Activated CD8-positive, alpha-beta memory T cell treated with anti-CD3 and anti-CD28 coated beads, Interleukin-2, amount 10 ng/mL, durations not matched to agents 7 days and 5 days (primary cell): Measurements from ENCODE around the gene TDP2. TPM values are rescaled to one million over a fixed set of nuclear protein-coding genes. Genes with fewer than 3 reads are reported as not detected.
"Not testable (repeated sequence)": the region's sequence is repeated elsewhere in the genome, so short reads cannot be mapped to it uniquely, and the experiment has no call there.

Source experiments
- ATAC-seq: fragments of 150-1000 bp; cut with Tn5 transposase; one replicate; pipeline ENCODE4 v1.10.0; 2021; ENCODE audit warnings: moderate library complexity
- CTCF ChIA-PET: fragments of 350-600 bp; sonication (Branson Sonifier 250); formaldehyde crosslinking; loops from one replicate; lab custom pipeline; 2021; ENCODE audit warnings: antibody characterized with exemption; lab: Charles Lee
- DNase-seq: peaks from one replicate; pipeline ENCODE4 v3.0.0-alpha.2; 2020
- H3K27ac Mint-ChIP-seq: one replicate; pipeline ENCODE4 v1.8.0; 2021; ENCODE audit warnings: mild to moderate bottlenecking, mixed read lengths
- H3K27me3 Mint-ChIP-seq: one replicate; pipeline ENCODE4 v1.8.0; 2021; ENCODE audit warnings: mixed read lengths
- H3K36me3 Mint-ChIP-seq: one replicate; pipeline ENCODE4 v1.8.0; 2021; ENCODE audit warnings: mild to moderate bottlenecking, mixed read lengths
- H3K4me1 Mint-ChIP-seq: one replicate; pipeline ENCODE4 v1.8.0; 2021; ENCODE audit warnings: mixed read lengths
- H3K4me3 Mint-ChIP-seq: one replicate; pipeline ENCODE4 v1.8.0; 2021; ENCODE audit warnings: mild to moderate bottlenecking, moderate library complexity, mixed read lengths
- H3K9me3 Mint-ChIP-seq: one replicate; pipeline ENCODE4 v1.8.0; 2022; ENCODE audit warnings: low read depth, mixed read lengths
- total RNA-seq, 2 experiments: library from RNA; stranded (reverse); gene quantifications; one replicate each; pipeline ENCODE4 v1.2.3, GENCODE V29; 2021

The TDP2 gene
- total RNA-seq, 2 experiments from 2014 or later = 40.5 to 45.7 TPM

- CTCF ChIA-PET = interaction anchor here (1.6 kb wide), 2 partner anchors 9 to 74 kb away, joined by 3 to 5 read pairs; partner anchors contain the start of gene KIAA0319
- no peaks in the 10 kb centered on the region for H3K27me3 Mint-ChIP-seq
- DNase-seq (no peak), ATAC-seq (peak; percentile 63)
- H3K9me3 Mint-ChIP-seq = no peaks in the 10 kb centered on the region
- H3K4me3 Mint-ChIP-seq = no peak overlapping the region
- peaks cover 44% of the 10 kb centered on the region for H3K36me3 Mint-ChIP-seq
- no peak overlapping the region for H3K27ac Mint-ChIP-seq
- peaks cover 18% of the 10 kb centered on the region for H3K4me1 Mint-ChIP-seq
Observed at GRCh38 chr6:24655215-24655614, 11.5 kb downstream of the TDP2 start.

- H3K9me3 Mint-ChIP-seq = no peaks in the 10 kb centered on the region
- H3K27ac Mint-ChIP-seq = no peak overlapping the region
- no peak for ATAC-seq
- no peak for DNase-seq
- H3K4me1 Mint-ChIP-seq = peaks cover 14% of the 10 kb centered on the region
- peaks cover 5% of the 10 kb centered on the region for H3K27me3 Mint-ChIP-seq
- CTCF ChIA-PET = no interaction called here
- no peak overlapping the region for H3K4me3 Mint-ChIP-seq
- H3K36me3 Mint-ChIP-seq = peaks cover 22% of the 10 kb centered on the region
Observed at GRCh38 chr6:24650365-24650764, 16.3 kb downstream of the TDP2 start.

- peaks cover 22% of the 10 kb centered on the region for H3K36me3 Mint-ChIP-seq
- no peak overlapping the region for H3K27ac Mint-ChIP-seq
- H3K27me3 Mint-ChIP-seq = peaks cover 11% of the 10 kb centered on the region
- no peak for ATAC-seq
- H3K4me1 Mint-ChIP-seq = peaks cover 16% of the 10 kb centered on the region
- no peak for DNase-seq
- CTCF ChIA-PET = no interaction called here
- no peaks in the 10 kb centered on the region for H3K9me3 Mint-ChIP-seq
- H3K4me3 Mint-ChIP-seq = no peak overlapping the region
Observed at GRCh38 chr6:24649691-24650090, 17.0 kb downstream of the TDP2 start.

- no peak overlapping the region for H3K27ac Mint-ChIP-seq
- no peak for ATAC-seq
Observed at GRCh38 chr6:24648276-24648675, 18.4 kb downstream of the TDP2 start.

GRCh38 chr6:24646771-24647170, 19.9 kb downstream of the TDP2 start:
- no peak for ATAC-seq
- Mint-ChIP-seq H3K27ac (no peak overlapping the region), H3K27me3 (peaks cover 26% of the 10 kb centered on the region)

More at GRCh38 chr6:24648276-24648675, 18.4 kb downstream of the TDP2 start:
- peaks cover 16% of the 10 kb centered on the region for H3K4me1 Mint-ChIP-seq
- DNase-seq = no peak
- H3K27me3 Mint-ChIP-seq = peaks cover 22% of the 10 kb centered on the region
- no peaks in the 10 kb centered on the region for H3K9me3 Mint-ChIP-seq
- CTCF ChIA-PET = no interaction called here
- no peak overlapping the region for H3K4me3 Mint-ChIP-seq
- H3K36me3 Mint-ChIP-seq = peaks cover 15% of the 10 kb centered on the region

GRCh38 chr6:24644377-24644776, 22.3 kb downstream of the TDP2 start:
- Mint-ChIP-seq H3K4me3 (no peak overlapping the region), H3K27ac (no peak overlapping the region), H3K27me3 (peaks cover 41% of the 10 kb centered on the region), H3K4me1 (peaks cover 16% of the 10 kb centered on the region), H3K9me3 (no peaks in the 10 kb centered on the region), H3K36me3 (no peaks in the 10 kb centered on the region)
- no peak for ATAC-seq
- DNase-seq = no peak
- CTCF ChIA-PET = no interaction called here

More at GRCh38 chr6:24646771-24647170, 19.9 kb downstream of the TDP2 start:
- peak overlapping the region; percentile 81 for H3K4me3 Mint-ChIP-seq
- H3K4me1 Mint-ChIP-seq = peaks cover 16% of the 10 kb centered on the region
- DNase-seq = no peak
- CTCF ChIA-PET = interaction anchor here (1.2 to 1.9 kb wide), 3 partner anchors 18 to 67 kb away, joined by 4 to 7 read pairs (median 5); no protein-coding TSS in a partner anchor
- H3K9me3 Mint-ChIP-seq = no peaks in the 10 kb centered on the region
- H3K36me3 Mint-ChIP-seq = peaks cover 7% of the 10 kb centered on the region

GRCh38 chr6:24643920-24644319, 22.8 kb downstream of the TDP2 start:
- Mint-ChIP-seq H3K4me1 (peaks cover 16% of the 10 kb centered on the region), H3K36me3 (no peaks in the 10 kb centered on the region), H3K27me3 (peaks cover 44% of the 10 kb centered on the region), H3K27ac (no peak overlapping the region), H3K4me3 (no peak overlapping the region), H3K9me3 (no peaks in the 10 kb centered on the region)
- CTCF ChIA-PET = interaction anchor here (1.3 kb wide), 1 partner anchor 62 kb away, joined by 3 read pairs; no protein-coding TSS in a partner anchor
- DNase-seq = no peak
- no peak for ATAC-seq

- ATAC-seq (no peak), DNase-seq (no peak)
- no peak overlapping the region for H3K4me3 Mint-ChIP-seq
- H3K9me3 Mint-ChIP-seq = no peaks in the 10 kb centered on the region
- CTCF ChIA-PET = no interaction called here
- H3K36me3 Mint-ChIP-seq = no peaks in the 10 kb centered on the region
- H3K27me3 Mint-ChIP-seq = peaks cover 57% of the 10 kb centered on the region
- no peak overlapping the region for H3K27ac Mint-ChIP-seq
- peaks cover 16% of the 10 kb centered on the region for H3K4me1 Mint-ChIP-seq
Observed at GRCh38 chr6:24642061-24642460, 24.6 kb downstream of the TDP2 start.

- ATAC-seq, H3K4me3 Mint-ChIP-seq, H3K36me3 Mint-ChIP-seq, H3K4me1 Mint-ChIP-seq, DNase-seq, H3K27ac Mint-ChIP-seq, H3K9me3 Mint-ChIP-seq: not testable (repeated sequence)
- CTCF ChIA-PET = interaction anchor here (1.1 kb wide), 1 partner anchor 12 kb away, joined by 3 read pairs; no protein-coding TSS in a partner anchor
- peaks cover 68% of the 10 kb centered on the region for H3K27me3 Mint-ChIP-seq
Observed at GRCh38 chr6:24640631-24641030, 26.1 kb downstream of the TDP2 start.

GRCh38 chr6:24640166-24640565, 26.5 kb downstream of the TDP2 start:
- Mint-ChIP-seq H3K36me3 (peaks cover 4% of the 10 kb centered on the region), H3K4me3 (no peak overlapping the region), H3K4me1 (peaks cover 3% of the 10 kb centered on the region), H3K27me3 (peaks cover 67% of the 10 kb centered on the region), H3K9me3 (no peaks in the 10 kb centered on the region), H3K27ac (no peak overlapping the region)
- DNase-seq (no peak), ATAC-seq (no peak)
- CTCF ChIA-PET = interaction anchor here (1.1 kb wide), 1 partner anchor 13 kb away, joined by 3 read pairs; no protein-coding TSS in a partner anchor

- Mint-ChIP-seq H3K9me3 (no peaks in the 10 kb centered on the region), H3K36me3 (peaks cover 4% of the 10 kb centered on the region), H3K4me1 (no peaks in the 10 kb centered on the region), H3K27me3 (peaks cover 70% of the 10 kb centered on the region), H3K4me3 (no peak overlapping the region), H3K27ac (no peak overlapping the region)
- ATAC-seq (no peak), DNase-seq (no peak)
- CTCF ChIA-PET = interaction anchor here (0.8 to 0.9 kb wide), 2 partner anchors 29 to 55 kb away, joined by 3 read pairs; no protein-coding TSS in a partner anchor
Observed at GRCh38 chr6:24636681-24637080, 30.0 kb downstream of the TDP2 start.

GRCh38 chr6:24632573-24632972, 34.1 kb downstream of the TDP2 start:
- DNase-seq = no peak
- no peak overlapping the region for H3K27ac Mint-ChIP-seq
- H3K4me3 Mint-ChIP-seq = no peak overlapping the region
- H3K9me3 Mint-ChIP-seq = no peaks in the 10 kb centered on the region
- peaks cover 51% of the 10 kb centered on the region for H3K27me3 Mint-ChIP-seq
- H3K4me1 Mint-ChIP-seq = no peaks in the 10 kb centered on the region
- H3K36me3 Mint-ChIP-seq = peaks cover 4% of the 10 kb centered on the region
- CTCF ChIA-PET = no interaction called here
- no peak for ATAC-seq

GRCh38 chr6:24631671-24632070, 35.0 kb downstream of the TDP2 start:
- Mint-ChIP-seq H3K4me1 (no peaks in the 10 kb centered on the region), H3K9me3 (no peaks in the 10 kb centered on the region), H3K27ac (no peak overlapping the region), H3K27me3 (peaks cover 47% of the 10 kb centered on the region), H3K36me3 (peaks cover 4% of the 10 kb centered on the region), H3K4me3 (no peak overlapping the region)
- DNase-seq = no peak
- no peak for ATAC-seq
- CTCF ChIA-PET = no interaction called here

- DNase-seq (no peak), ATAC-seq (no peak)
- H3K27ac Mint-ChIP-seq = no peak overlapping the region
- H3K9me3 Mint-ChIP-seq = no peaks in the 10 kb centered on the region
- no peak overlapping the region for H3K4me3 Mint-ChIP-seq
- H3K27me3 Mint-ChIP-seq = peaks cover 44% of the 10 kb centered on the region
- no peaks in the 10 kb centered on the region for H3K4me1 Mint-ChIP-seq
- CTCF ChIA-PET = interaction anchor here (0.8 kb wide), 1 partner anchor 50 kb away, joined by 3 read pairs; no protein-coding TSS in a partner anchor
- H3K36me3 Mint-ChIP-seq = peaks cover 2% of the 10 kb centered on the region
Observed at GRCh38 chr6:24630856-24631505, 35.7 kb downstream of the TDP2 start.
